ENCODE results near the gene ZNF169.
"Not testable (repeated sequence)": the region's sequence is repeated elsewhere in the genome, so short reads cannot be mapped to it uniquely, and the experiment has no call there.

The ZNF169 gene

GRCh38 chr9:94323153-94323798 lies 64.2 kb downstream of the ZNF169 start:
- not testable (repeated sequence) for H3K9ac ChIP-seq (ENCODE audit: low read length); H3K36me3 ChIP-seq (ENCODE audit: control insufficient read depth, insufficient read depth, low read length, severe bottlenecking); H3K4me1 ChIP-seq (ENCODE audit: control insufficient read depth, insufficient read depth, low read length); H3K9me3 ChIP-seq (ENCODE audit: control insufficient read depth, low read length); H3K4me3 ChIP-seq (ENCODE audit: low read length); DNase-seq (ENCODE audit: low read depth); H3K27me3 ChIP-seq (replicated peaks; ENCODE audit: control insufficient read depth, insufficient read depth, low read length)

GRCh38 chr9:94325583-94325982 lies 66.5 kb downstream of the ZNF169 start:
- not testable (repeated sequence) for H3K9ac ChIP-seq (ENCODE audit: low read length); DNase-seq (ENCODE audit: low read depth); H3K4me3 ChIP-seq (ENCODE audit: low read length); H3K27me3 ChIP-seq (replicated peaks; ENCODE audit: control insufficient read depth, insufficient read depth, low read length); H3K4me1 ChIP-seq (ENCODE audit: control insufficient read depth, insufficient read depth, low read length); H3K9me3 ChIP-seq (ENCODE audit: control insufficient read depth, low read length); H3K36me3 ChIP-seq (ENCODE audit: control insufficient read depth, insufficient read depth, low read length, severe bottlenecking)

GRCh38 chr9:94328544-94328943 lies 69.4 kb downstream of the ZNF169 start, which contains the start of gene NUTM2F:
Gene NUTM2F, minus strand, starts transcription at chr9:94328644. Its CDS starts 21 bp downstream, at chr9:94328623.
- not testable (repeated sequence) for H3K9ac ChIP-seq (ENCODE audit: low read length); H3K9me3 ChIP-seq (ENCODE audit: control insufficient read depth, low read length); DNase-seq (ENCODE audit: low read depth); H3K27me3 ChIP-seq (replicated peaks; ENCODE audit: control insufficient read depth, insufficient read depth, low read length); H3K4me1 ChIP-seq (ENCODE audit: control insufficient read depth, insufficient read depth, low read length); H3K4me3 ChIP-seq (ENCODE audit: low read length); H3K36me3 ChIP-seq (ENCODE audit: control insufficient read depth, insufficient read depth, low read length, severe bottlenecking)

GRCh38 chr9:94336445-94336844 lies 77.3 kb downstream of the ZNF169 start:
- H3K4me1 ChIP-seq (ENCODE audit: control insufficient read depth, insufficient read depth, low read length); H3K9ac ChIP-seq (ENCODE audit: low read length); H3K27me3 ChIP-seq (replicated peaks; ENCODE audit: control insufficient read depth, insufficient read depth, low read length); H3K4me3 ChIP-seq (ENCODE audit: low read length); H3K9me3 ChIP-seq (ENCODE audit: control insufficient read depth, low read length); H3K36me3 ChIP-seq (ENCODE audit: control insufficient read depth, insufficient read depth, low read length, severe bottlenecking); DNase-seq (ENCODE audit: low read depth): not testable (repeated sequence)

GRCh38 chr9:94338723-94339122 lies 79.6 kb downstream of the ZNF169 start:
- not testable (repeated sequence) for H3K4me3 ChIP-seq (ENCODE audit: low read length); DNase-seq (ENCODE audit: low read depth); H3K4me1 ChIP-seq (ENCODE audit: control insufficient read depth, insufficient read depth, low read length); H3K9me3 ChIP-seq (ENCODE audit: control insufficient read depth, low read length); H3K27me3 ChIP-seq (replicated peaks; ENCODE audit: control insufficient read depth, insufficient read depth, low read length); H3K36me3 ChIP-seq (ENCODE audit: control insufficient read depth, insufficient read depth, low read length, severe bottlenecking); H3K9ac ChIP-seq (ENCODE audit: low read length)

- not testable (repeated sequence) for H3K9me3 ChIP-seq (ENCODE audit: control insufficient read depth, low read length); H3K9ac ChIP-seq (ENCODE audit: low read length); H3K36me3 ChIP-seq (ENCODE audit: control insufficient read depth, insufficient read depth, low read length, severe bottlenecking); H3K27me3 ChIP-seq (replicated peaks; ENCODE audit: control insufficient read depth, insufficient read depth, low read length); DNase-seq (ENCODE audit: low read depth); H3K4me3 ChIP-seq (ENCODE audit: low read length); H3K4me1 ChIP-seq (ENCODE audit: control insufficient read depth, insufficient read depth, low read length)
Observed at GRCh38 chr9:94339657-94340056, 80.6 kb downstream of the ZNF169 start.

GRCh38 chr9:94340750-94341149 lies 81.7 kb downstream of the ZNF169 start:
- H3K9ac ChIP-seq (ENCODE audit: low read length); H3K9me3 ChIP-seq (ENCODE audit: control insufficient read depth, low read length); H3K27me3 ChIP-seq (replicated peaks; ENCODE audit: control insufficient read depth, insufficient read depth, low read length); H3K36me3 ChIP-seq (ENCODE audit: control insufficient read depth, insufficient read depth, low read length, severe bottlenecking); H3K4me3 ChIP-seq (ENCODE audit: low read length); H3K4me1 ChIP-seq (ENCODE audit: control insufficient read depth, insufficient read depth, low read length); DNase-seq (ENCODE audit: low read depth): not testable (repeated sequence)

- H3K27me3 ChIP-seq (replicated peaks; ENCODE audit: control insufficient read depth, insufficient read depth, low read length); H3K4me3 ChIP-seq (ENCODE audit: low read length); H3K4me1 ChIP-seq (ENCODE audit: control insufficient read depth, insufficient read depth, low read length); DNase-seq (ENCODE audit: low read depth); H3K36me3 ChIP-seq (ENCODE audit: control insufficient read depth, insufficient read depth, low read length, severe bottlenecking); H3K9ac ChIP-seq (ENCODE audit: low read length); H3K9me3 ChIP-seq (ENCODE audit: control insufficient read depth, low read length): not testable (repeated sequence)
Observed at GRCh38 chr9:94341703-94342102, 82.6 kb downstream of the ZNF169 start.

- not testable (repeated sequence) for DNase-seq (ENCODE audit: low read depth); H3K4me1 ChIP-seq (ENCODE audit: control insufficient read depth, insufficient read depth, low read length); H3K9ac ChIP-seq (ENCODE audit: low read length); H3K4me3 ChIP-seq (ENCODE audit: low read length); H3K36me3 ChIP-seq (ENCODE audit: control insufficient read depth, insufficient read depth, low read length, severe bottlenecking); H3K9me3 ChIP-seq (ENCODE audit: control insufficient read depth, low read length); H3K27me3 ChIP-seq (replicated peaks; ENCODE audit: control insufficient read depth, insufficient read depth, low read length)
Observed at GRCh38 chr9:94347451-94347850, 88.4 kb downstream of the ZNF169 start.

- not testable (repeated sequence) for H3K9me3 ChIP-seq (ENCODE audit: control insufficient read depth, low read length); H3K9ac ChIP-seq (ENCODE audit: low read length); H3K27me3 ChIP-seq (replicated peaks; ENCODE audit: control insufficient read depth, insufficient read depth, low read length)
Observed at GRCh38 chr9:94348754-94349153, 89.7 kb downstream of the ZNF169 start.

More at GRCh38 chr9:94348754-94349153, 89.7 kb downstream of the ZNF169 start:
- H3K36me3 ChIP-seq (ENCODE audit: control insufficient read depth, insufficient read depth, low read length, severe bottlenecking); H3K4me3 ChIP-seq (ENCODE audit: low read length); DNase-seq (ENCODE audit: low read depth); H3K4me1 ChIP-seq (ENCODE audit: control insufficient read depth, insufficient read depth, low read length): not testable (repeated sequence)

Measured in adipocyte (in vitro differentiated cells).